Choroid plexus epithelial cell (primary cell): ENCODE measurements around the gene PFDN5.

Experiments
- DNase-seq: peaks from one replicate; pipeline ENCODE4 v3.0.0-alpha.2; 2010; ENCODE audit warnings: low read depth
- H3K4me3 ChIP-seq: 2 replicates; pipeline ENCODE4 v1.5.1; 2011; ENCODE audit warnings: low read depth, mild to moderate bottlenecking, control low read depth, low read length, moderate library complexity
- CTCF ChIP-seq: conservative IDR thresholded peaks from 2 replicates; pipeline ENCODE4 v1.5.1; 2011; ENCODE audit warnings: low read depth, mild to moderate bottlenecking, control low read depth, inconsistent platforms, low read length, moderate library complexity

Gene PFDN5

GRCh38 chr12:53258541-53259539 lies 36.5 kb upstream of the PFDN5 start:
- no peak overlapping the region for H3K4me3 ChIP-seq
- DNase-seq = peak; percentile 9
- TF ChIP-seq CTCF = no peak

- DNase-seq = no peak
- TF ChIP-seq CTCF = no peak
- H3K4me3 ChIP-seq = no peak overlapping the region
Measured at GRCh38 chr12:53259891-53260290, 35.5 kb upstream of the PFDN5 start.

GRCh38 chr12:53265783-53266182 lies 29.6 kb upstream of the PFDN5 start:
- no peak overlapping the region for H3K4me3 ChIP-seq
- DNase-seq = no peak
- no peak for TF ChIP-seq CTCF

- DNase-seq = no peak
- H3K4me3 ChIP-seq = peak overlapping the region; percentile 92
- TF ChIP-seq CTCF = no peak
Measured at GRCh38 chr12:53267306-53267998, 27.9 kb upstream of the PFDN5 start.

GRCh38 chr12:53267999-53268629 lies 27.2 kb upstream of the PFDN5 start, which contains the start of gene ESPL1:
ESPL1 (plus strand) TSS chr12:53268299; CDS start chr12:53268767, 468 bp downstream.
- peak; percentile 74 for DNase-seq
- peak within 1 kb of the TSS; percentile 92 for H3K4me3 ChIP-seq
- TF ChIP-seq CTCF = peak; percentile 39

GRCh38 chr12:53268630-53269562 lies 26.4 kb upstream of the PFDN5 start:
- DNase-seq = peak; percentile 12
- H3K4me3 ChIP-seq = peak overlapping the region; percentile 92
- no peak for TF ChIP-seq CTCF
